Islet precursor cell (in vitro differentiated cells): ENCODE results near the gene YWHAG.
"Not testable (repeated sequence)": the region's sequence is repeated elsewhere in the genome, so short reads cannot be mapped to it uniquely, and the experiment has no call there.

Source experiments
- DNase-seq: peaks from one replicate; pipeline ENCODE4 v3.0.0-alpha.2; 2018

The YWHAG gene

GRCh38 chr7:76346778-76347177 is 12.0 kb downstream of the YWHAG start:
- DNase-seq, result no peak

DNA sequence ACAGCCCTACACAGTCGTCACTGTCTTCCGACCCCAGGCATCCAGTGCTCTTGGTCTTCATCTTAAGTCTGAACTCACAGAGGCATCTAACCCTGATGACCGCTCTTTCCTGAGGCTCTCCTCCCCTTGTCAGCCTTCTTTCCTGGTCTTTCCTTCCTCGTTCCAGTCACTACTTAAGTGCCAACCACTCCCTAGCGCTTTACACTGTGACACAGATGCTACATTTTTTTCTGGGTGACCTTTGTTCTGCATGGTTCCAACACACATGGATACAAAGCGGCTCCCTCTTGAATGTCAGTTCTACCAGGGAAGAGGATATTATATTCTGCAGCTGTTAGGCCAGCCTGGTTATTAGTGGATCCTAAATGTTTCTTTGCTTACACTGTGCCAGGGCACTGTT is 12.7 kb downstream of the YWHAG start:
- DNase-seq, result no peak

- DNase-seq, result no peak
Measured at GRCh38 chr7:76343931-76344321, 14.9 kb downstream of the YWHAG start.

GRCh38 chr7:76343294-76343930 is 15.4 kb downstream of the YWHAG start:
- DNase-seq, result no peak

- no peak for DNase-seq
Measured at GRCh38 chr7:76342222-76342621, 16.6 kb downstream of the YWHAG start.

DNA sequence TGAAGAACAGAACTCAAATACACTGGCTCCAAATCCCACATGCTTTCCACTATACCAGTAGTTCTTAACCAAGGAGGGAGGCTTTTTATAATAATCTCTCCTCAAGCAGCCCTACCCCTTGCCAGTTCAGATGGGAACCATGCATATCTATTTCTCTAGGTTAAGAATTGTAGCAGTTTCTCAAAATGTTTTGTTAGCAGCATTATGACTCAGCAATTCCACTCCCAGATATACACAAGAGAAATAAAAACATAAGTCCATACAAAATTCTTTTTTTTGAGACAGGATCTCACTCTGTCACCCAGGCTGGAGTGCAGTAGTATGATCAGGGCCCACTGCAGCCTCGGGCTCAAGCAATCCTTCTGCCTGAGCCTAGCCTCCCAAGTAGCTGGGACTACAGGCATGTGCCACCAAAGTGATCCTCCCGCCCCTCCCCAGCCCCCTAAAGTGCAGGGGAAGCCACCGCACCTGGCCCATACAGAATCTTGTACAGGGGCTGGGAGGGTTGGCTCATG is 18.1 kb downstream of the YWHAG start:
- no peak for DNase-seq

DNA sequence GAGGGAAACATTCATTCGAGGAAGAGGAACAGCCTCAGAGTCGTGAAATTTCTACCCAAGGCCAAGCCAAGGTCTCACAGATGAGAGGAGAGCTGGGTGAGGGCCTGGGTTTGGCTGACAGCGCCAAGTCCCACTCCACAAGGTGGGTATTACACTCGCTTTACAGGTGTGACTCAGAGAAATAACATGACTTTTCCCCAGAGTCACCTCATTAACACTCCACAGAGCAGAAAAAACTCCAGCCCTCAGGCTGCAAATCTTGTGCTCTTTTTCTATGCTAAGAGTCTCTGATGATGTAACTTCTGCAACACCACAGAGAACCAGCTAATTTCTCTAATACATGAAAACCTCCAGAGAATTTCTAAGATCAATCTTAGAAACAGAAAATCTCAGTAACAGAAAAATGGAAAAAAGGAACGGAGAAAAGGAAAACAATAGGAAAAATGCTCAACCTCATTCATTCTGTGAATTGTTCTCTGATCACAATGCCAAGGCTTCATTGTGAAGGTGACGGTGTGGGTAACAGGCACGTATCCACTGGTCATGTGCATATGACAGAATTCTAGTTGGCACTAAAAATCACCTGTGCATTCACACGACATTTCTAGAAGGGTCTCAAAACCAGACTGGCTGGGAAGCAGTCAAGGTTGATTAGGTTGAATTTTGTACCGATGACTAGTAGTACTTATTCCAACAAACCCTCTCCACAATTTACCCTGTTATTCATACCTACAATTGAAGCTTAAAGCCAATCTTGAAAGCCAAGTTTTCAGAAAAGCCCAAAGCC is 20.3 kb downstream of the YWHAG start:
- DNase-seq, result peak; percentile 67

DNA sequence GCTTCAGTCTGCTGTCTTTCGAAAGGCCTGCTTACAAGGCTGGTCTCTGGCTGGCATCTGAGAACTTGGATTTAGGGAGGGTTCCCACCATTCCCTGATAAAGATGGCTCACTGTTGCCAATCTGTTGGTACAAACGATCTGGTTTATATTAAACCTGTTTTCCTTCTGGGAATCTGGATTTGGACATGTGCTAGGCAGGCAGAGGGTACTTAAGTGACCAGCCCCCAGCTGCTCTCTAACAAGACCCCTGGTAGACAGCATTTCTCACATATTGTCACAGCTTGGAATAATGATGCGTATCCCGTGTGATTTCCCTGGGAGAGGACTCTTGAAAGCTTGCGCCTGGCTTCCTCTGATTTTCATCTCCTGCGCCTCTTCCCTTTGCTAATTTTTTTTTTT is 21.6 kb downstream of the YWHAG start:
- no peak for DNase-seq

DNA sequence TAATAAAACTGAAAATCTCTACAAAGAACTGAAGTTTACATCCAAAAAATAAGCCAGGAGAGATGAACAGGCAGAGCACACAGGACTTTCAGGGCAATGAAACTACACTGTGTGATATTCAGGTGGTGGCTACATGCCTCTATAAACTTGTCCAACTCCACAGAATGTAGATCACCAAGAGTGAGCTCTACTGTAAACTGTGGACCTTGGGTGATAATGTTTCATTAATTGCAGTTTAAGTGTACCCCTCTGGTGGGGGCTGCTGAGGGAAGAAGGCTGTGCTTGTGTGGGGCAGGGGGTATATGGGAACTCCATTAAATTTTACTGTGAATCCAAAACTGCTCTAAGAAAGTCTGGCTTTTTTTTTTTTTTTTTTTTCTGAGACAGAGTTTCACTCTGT is 22.7 kb downstream of the YWHAG start:
- DNase-seq, result no peak

DNA sequence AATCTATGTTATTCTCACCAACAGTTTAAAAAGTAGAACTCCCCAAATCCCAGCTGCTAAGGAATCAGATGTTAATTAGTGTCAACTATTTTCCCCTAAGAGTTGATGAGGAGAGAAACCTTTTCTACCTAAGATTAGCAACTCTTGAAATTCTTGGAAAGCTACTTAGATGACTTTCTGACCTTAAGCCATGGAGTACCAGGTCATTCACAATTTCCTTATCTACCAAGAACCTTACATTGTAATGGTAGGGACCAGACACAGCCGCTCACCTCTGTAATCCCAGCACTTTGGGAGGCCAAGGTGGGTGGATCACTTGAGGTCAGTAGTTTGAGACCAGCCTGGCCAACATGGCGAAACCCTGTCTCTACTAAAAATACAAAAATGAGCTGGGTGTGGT is 23.4 kb downstream of the YWHAG start:
- not testable (repeated sequence) for DNase-seq

GRCh38 chr7:76334320-76334967 is 24.3 kb downstream of the YWHAG start:
- no peak for DNase-seq

DNA sequence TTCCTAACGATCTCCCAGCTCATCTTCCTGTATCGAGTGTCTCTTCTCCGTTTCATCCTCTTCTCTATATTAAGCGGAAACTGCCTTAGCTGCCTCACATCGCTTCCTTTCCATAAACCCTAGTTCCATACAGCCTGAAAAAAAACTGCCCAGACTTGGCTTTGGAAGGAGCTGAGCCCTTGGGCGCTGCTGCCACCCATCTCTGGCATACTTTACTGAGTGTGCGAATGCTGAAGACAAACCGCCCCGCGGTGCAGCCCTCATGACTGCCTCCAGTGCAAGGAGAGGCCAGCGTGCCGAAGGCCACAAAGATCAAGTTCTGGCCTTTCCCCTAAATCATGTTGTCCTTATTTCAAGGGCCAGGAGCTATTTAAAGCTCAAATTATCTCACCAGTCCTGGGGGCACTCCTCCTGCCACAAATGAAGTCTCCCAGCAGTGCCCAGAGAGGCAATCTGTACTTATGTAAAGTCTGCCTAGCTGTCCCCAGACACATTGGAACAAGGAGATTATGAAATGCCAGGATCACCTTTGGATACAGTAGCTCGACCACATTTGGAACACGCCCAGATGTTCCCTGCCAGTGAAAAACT is 25.2 kb downstream of the YWHAG start:
- no peak for DNase-seq

GRCh38 chr7:76332078-76332477 is 26.7 kb downstream of the YWHAG start:
- no peak for DNase-seq

- no peak for DNase-seq
Measured at GRCh38 chr7:76330673-76331072, 28.1 kb downstream of the YWHAG start.

GRCh38 chr7:76330261-76330660 is 28.5 kb downstream of the YWHAG start:
- DNase-seq, result no peak

- DNase-seq, result no peak
Measured at GRCh38 chr7:76329479-76329878, 29.3 kb downstream of the YWHAG start.

- DNase-seq, result no peak
Measured at GRCh38 chr7:76328389-76328788, 30.4 kb downstream of the YWHAG start.

DNA sequence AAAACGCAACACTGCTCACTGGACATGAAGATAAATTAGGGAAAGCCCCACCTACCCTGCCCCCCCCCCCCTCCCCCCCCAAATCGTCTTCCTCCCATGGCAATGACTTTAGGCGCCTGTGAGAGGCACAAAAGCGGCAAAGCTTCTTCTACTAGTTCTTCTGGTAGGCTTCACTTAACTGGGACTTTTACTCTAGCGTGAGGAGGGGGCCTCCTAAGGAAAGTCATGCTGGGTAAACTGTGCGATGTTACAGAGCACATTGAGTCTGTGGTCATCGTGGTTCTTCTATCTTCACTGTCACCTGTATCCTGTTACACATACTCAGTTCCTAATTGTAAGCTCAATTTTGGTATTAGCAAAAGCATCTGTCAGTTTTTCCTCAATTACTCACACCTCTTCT is 31.2 kb downstream of the YWHAG start:
- no peak for DNase-seq

GRCh38 chr7:76326646-76327233 is 32.1 kb downstream of the YWHAG start:
- no peak for DNase-seq

DNA sequence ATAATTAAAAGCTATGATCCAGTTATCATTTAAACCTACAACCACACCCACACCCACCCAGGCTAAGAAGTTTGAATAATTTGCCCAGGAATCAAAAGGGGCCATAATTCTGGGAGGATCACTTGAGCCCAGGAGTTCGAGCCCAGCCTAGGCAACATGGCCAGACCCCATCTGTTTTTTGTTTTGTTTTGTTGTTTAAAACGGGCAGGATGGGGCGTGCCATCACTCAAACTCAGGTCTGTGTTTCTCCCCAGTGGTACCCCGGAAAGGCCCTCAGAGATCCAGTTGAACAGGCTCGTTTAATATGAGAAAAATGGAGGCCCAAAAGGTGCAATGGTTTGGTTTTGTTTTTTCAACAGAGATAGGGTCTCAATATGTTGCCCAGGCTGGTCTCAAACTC is 33.0 kb downstream of the YWHAG start:
- DNase-seq, result no peak

GRCh38 chr7:76325092-76325491 is 33.7 kb downstream of the YWHAG start:
- no peak for DNase-seq

DNA sequence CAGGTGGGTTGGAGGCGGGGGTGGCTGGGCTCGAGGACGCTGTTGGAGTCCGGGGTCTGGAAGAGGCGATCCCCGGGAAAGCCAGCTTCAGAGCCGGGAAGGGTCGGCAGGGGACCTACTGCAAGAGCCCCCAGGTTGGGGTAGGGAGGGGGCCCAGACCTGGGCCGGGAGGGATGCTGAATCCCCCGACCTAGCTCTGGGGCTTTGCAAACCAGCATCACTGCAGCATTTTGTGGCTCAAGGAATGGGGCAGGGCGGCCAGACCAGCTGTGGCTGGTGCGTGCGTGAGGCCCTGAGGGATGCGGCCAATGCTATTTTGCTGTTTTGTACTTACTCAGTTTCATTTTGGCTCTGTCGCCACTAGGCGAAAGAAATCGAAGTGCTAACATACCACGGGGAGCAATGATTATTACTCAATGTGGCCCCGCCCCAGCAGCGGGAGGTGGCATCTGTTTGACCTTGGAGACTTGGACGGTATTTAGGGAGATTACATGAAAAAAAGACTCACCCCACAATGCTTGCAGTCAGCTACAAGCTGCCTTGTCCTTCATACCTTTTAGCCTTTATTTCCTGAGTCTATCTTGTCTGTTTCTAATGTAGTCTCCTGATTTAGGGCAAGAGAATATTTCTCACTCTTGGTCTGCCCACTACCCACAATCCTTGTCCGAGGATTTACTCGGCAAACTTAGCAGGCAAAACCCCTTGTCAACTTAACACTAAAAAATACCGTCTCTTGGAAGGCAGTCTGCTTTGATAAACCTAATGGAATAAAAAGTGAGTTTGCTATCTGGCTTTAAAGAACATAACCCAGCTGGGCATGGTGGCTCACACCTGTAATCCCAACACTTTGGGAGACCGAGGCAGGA is 40.1 kb downstream of the YWHAG start:
- peak; percentile 87 for DNase-seq
